Progenitor cell of endocrine pancreas (in vitro differentiated cells): ENCODE measurements around the gene CPM. TPM values are rescaled to one million over a fixed set of nuclear protein-coding genes. Genes with fewer than 3 reads are reported as not detected.
"Not testable (repeated sequence)": the region's sequence is repeated elsewhere in the genome, so short reads cannot be mapped to it uniquely, and the experiment has no call there.

Experiments
- DNase-seq: peaks from one replicate; pipeline ENCODE4 v3.0.0; 2021; ENCODE audit warnings: low spot score; ENCODE audit not compliant: unreplicated experiment
- H3K27ac Mint-ChIP-seq: 2 replicates; pipeline ENCODE4 v1.8.0; 2021; ENCODE audit warnings: mild to moderate bottlenecking, moderate library complexity, mixed read lengths
- H3K27me3 Mint-ChIP-seq: 2 replicates; pipeline ENCODE4 v1.8.0; 2021; ENCODE audit warnings: mixed read lengths
- H3K36me3 Mint-ChIP-seq: 2 replicates; pipeline ENCODE4 v1.8.0; 2022; ENCODE audit warnings: mixed read lengths; ENCODE audit not compliant: insufficient read depth
- H3K4me1 Mint-ChIP-seq: 2 replicates; pipeline ENCODE4 v1.8.0; 2021; ENCODE audit warnings: low read depth, mixed read lengths
- H3K4me3 Mint-ChIP-seq: 2 replicates; pipeline ENCODE4 v1.8.0; 2021; ENCODE audit warnings: low read depth, mild to moderate bottlenecking, moderate library complexity, mixed read lengths
- H3K9me3 Mint-ChIP-seq: 2 replicates; pipeline ENCODE4 v1.8.0; 2021; ENCODE audit warnings: low read depth, mixed read lengths
- CTCF ChIP-seq: fragments of 200-600 bp; sonication (generic); IDR thresholded peaks from one replicate; pipeline ENCODE4 v1.5.0; 2021; ENCODE audit warnings: antibody characterized with exemption, mild to moderate bottlenecking; ENCODE audit not compliant: unreplicated experiment
- total RNA-seq: library from RNA; stranded (reverse); gene quantifications from 2 replicates; pipeline ENCODE4 v1.2.1, GENCODE V29; 2021

The CPM gene
- total RNA-seq, 1 donor from 2014 or later = 28.0 TPM

GRCh38 chr12:68844318-68844745 is 88.6 kb downstream of the CPM start:
- no peak overlapping the region for H3K4me3 Mint-ChIP-seq
- no peaks in the 10 kb centered on the region for H3K27me3 Mint-ChIP-seq
- DNase-seq = no peak
- no peaks in the 10 kb centered on the region for H3K4me1 Mint-ChIP-seq
- no peak for TF ChIP-seq CTCF
- H3K36me3 Mint-ChIP-seq = peaks cover 24% of the 10 kb centered on the region
- H3K9me3 Mint-ChIP-seq = no peaks in the 10 kb centered on the region
- no peak overlapping the region for H3K27ac Mint-ChIP-seq

DNA sequence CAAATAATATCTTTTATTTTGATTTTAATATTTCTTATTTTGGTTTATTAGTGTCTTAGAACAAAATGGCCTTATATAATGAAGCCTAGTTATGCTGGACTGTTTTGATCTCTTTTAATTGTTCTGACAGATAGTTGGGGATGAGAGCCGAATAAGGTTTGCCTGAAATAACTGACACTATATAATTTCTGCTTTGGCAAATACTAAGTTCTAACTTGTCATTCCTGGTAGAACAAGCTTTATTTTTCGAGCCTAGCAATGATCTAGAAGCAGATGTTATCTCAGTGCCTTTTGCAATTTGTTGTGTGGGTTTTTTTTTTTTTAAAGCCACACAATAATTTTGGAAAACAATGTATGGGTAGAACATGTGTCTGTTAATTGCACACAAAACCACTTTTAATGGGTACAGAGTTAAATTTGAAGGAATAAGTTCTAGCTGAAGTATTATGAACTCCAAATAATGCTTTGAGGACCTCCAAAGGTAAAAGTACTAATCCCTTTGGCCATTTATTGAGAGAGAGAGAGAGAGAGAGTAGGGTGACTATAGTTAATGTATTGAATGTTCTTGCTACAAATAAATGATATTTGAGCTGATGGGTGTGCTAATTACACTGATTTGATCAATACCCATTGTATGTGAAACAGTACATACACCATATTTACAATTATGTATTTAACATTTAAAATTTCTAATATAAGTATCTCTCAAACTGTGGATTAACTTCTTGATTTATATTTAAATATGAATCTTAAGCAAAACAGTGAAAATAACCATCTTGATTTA is 90.0 kb downstream of the CPM start:
- H3K27ac Mint-ChIP-seq = no peak overlapping the region
- no peaks in the 10 kb centered on the region for H3K9me3 Mint-ChIP-seq
- H3K36me3 Mint-ChIP-seq = peaks cover 32% of the 10 kb centered on the region
- no peak for TF ChIP-seq CTCF
- no peak overlapping the region for H3K4me3 Mint-ChIP-seq
- H3K4me1 Mint-ChIP-seq = no peaks in the 10 kb centered on the region
- no peak for DNase-seq
- H3K27me3 Mint-ChIP-seq = no peaks in the 10 kb centered on the region

DNA sequence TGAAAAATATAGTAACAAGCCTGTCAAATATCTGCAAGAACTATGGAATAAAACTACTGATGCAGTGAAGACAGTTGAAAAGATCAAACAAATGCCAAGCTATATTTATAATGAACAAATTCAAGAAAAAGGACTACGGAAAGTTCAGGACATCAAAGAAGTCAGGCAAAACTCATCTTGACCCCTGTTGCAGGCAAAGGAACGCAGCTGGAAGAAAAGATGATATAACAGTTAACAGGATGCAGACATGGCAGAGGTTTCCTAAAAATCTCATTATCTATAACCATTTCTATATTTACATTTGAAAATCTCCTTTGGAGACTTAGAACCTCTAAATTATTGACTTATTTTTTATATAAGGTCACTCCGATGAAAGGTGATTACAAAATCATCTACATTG is 90.8 kb downstream of the CPM start:
- H3K9me3 Mint-ChIP-seq = no peaks in the 10 kb centered on the region
- no peak for TF ChIP-seq CTCF
- no peak overlapping the region for H3K4me3 Mint-ChIP-seq
- H3K27ac Mint-ChIP-seq = no peak overlapping the region
- DNase-seq = no peak
- H3K4me1 Mint-ChIP-seq = no peaks in the 10 kb centered on the region
- no peaks in the 10 kb centered on the region for H3K27me3 Mint-ChIP-seq
- peaks cover 33% of the 10 kb centered on the region for H3K36me3 Mint-ChIP-seq

- Mint-ChIP-seq H3K27ac (no peak overlapping the region), H3K27me3 (no peaks in the 10 kb centered on the region), H3K36me3 (peaks cover 33% of the 10 kb centered on the region), H3K4me1 (no peaks in the 10 kb centered on the region), H3K4me3 (no peak overlapping the region), H3K9me3 (no peaks in the 10 kb centered on the region)
- DNase-seq = no peak
- no peak for TF ChIP-seq CTCF
Observed at GRCh38 chr12:68841717-68842116, 91.3 kb downstream of the CPM start.

DNA sequence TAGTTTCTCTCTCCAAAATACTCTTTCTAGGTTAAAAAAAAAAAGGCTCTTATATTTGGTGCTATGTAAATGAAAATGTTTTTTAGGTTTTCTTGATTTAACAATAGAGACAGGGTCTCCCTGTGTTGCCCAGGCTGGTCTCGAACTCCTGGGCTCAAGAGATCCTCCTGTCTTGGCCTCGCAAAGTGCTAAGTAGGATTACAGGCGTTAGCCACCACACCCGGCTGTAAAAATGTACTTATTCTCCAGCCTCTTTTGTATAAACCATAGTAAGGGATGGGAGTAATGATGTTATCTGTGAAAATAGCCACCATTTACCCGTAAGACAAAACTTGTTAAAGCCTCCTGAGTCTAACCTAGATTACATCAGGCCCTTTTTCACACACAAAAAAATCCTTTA is 91.8 kb downstream of the CPM start:
- H3K27me3 Mint-ChIP-seq, DNase-seq, H3K4me3 Mint-ChIP-seq, H3K4me1 Mint-ChIP-seq, H3K9me3 Mint-ChIP-seq: not testable (repeated sequence)
- H3K27ac Mint-ChIP-seq = peak overlapping the region; percentile 29
- peaks cover 34% of the 10 kb centered on the region for H3K36me3 Mint-ChIP-seq
